Activated CD4-positive, alpha-beta memory T cell treated with anti-CD3 and anti-CD28 coated beads for 36 hours (primary cell): Measurements from ENCODE around the gene DPPA4. TPM values are rescaled to one million over a fixed set of nuclear protein-coding genes. Genes with fewer than 3 reads are reported as not detected.

ENCODE experiments used
- CTCF ChIA-PET: fragments of 350-600 bp; sonication (Branson Sonifier 250); formaldehyde crosslinking; loops from one replicate; lab custom pipeline; 2021; ENCODE audit warnings: antibody characterized with exemption, inconsistent platforms; lab: Charles Lee
- POLR2A ChIA-PET: fragments of 350-600 bp; sonication (Branson Sonifier 250); formaldehyde crosslinking; loops from one replicate; lab custom pipeline; 2021; ENCODE audit warnings: antibody characterized with exemption; lab: Charles Lee
- DNase-seq: peaks from one replicate; pipeline ENCODE4 v3.0.0-alpha.2; 2020
- H3K27ac Mint-ChIP-seq: one replicate; pipeline ENCODE4 v1.8.0; 2021; ENCODE audit warnings: mixed read lengths
- H3K27me3 Mint-ChIP-seq: one replicate; pipeline ENCODE4 v1.8.0; 2021; ENCODE audit warnings: mixed read lengths
- H3K36me3 Mint-ChIP-seq: one replicate; pipeline ENCODE4 v1.8.0; 2021; ENCODE audit warnings: mixed read lengths
- H3K4me1 Mint-ChIP-seq: one replicate; pipeline ENCODE4 v1.8.0; 2021; ENCODE audit warnings: low read depth, mixed read lengths
- H3K4me3 Mint-ChIP-seq: one replicate; pipeline ENCODE4 v1.8.0; 2021; ENCODE audit warnings: mild to moderate bottlenecking, mixed read lengths
- H3K9me3 Mint-ChIP-seq: one replicate; pipeline ENCODE4 v1.8.0; 2021; ENCODE audit warnings: mixed read lengths
- intact Hi-C: fragments of 100-400 bp; cut with micrococcal nuclease; formaldehyde crosslinking; loops from one replicate; pipeline ENCODE4 v1.15.1; 2023
- total RNA-seq, 2 experiments: library from RNA; stranded (reverse); gene quantifications; one replicate each; pipeline ENCODE4 v1.2.3, GENCODE V29; 2021

Gene DPPA4
- total RNA-seq, 2 experiments from 2014 or later: not detected

DNA sequence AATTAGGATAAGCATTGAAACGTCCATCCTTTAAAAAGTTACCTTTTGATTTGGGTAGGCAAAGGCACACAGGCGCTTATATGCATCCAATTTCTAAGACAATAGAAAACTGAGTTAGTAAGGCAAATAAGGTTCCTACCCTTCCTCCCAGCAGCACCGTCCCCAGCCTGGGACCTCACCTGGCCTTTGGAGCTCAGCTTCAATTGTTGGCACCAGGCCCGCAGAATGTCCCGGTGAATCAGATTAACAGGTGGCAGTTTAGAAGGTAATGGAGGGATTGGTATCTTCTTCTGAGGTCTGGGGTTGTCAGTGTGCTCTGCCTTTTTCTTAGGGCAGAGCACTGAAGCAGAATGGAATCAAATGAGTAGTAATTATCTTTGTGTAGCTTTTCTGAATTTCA, 5.7 kb downstream of the DPPA4 start:
- ChIA-PET POLR2A (no interaction called here), CTCF (no interaction called here)
- Mint-ChIP-seq H3K4me1 (peaks cover 4% of the 10 kb centered on the region), H3K27me3 (peaks cover 14% of the 10 kb centered on the region), H3K4me3 (no peak overlapping the region), H3K9me3 (no peaks in the 10 kb centered on the region), H3K27ac (no peak overlapping the region), H3K36me3 (no peaks in the 10 kb centered on the region)
- no peak for DNase-seq
- intact Hi-C loops: no loop called here

GRCh38 chr3:109330405-109330804, 6.9 kb downstream of the DPPA4 start:
- no peaks in the 10 kb centered on the region for H3K36me3 Mint-ChIP-seq
- CTCF ChIA-PET: no interaction called here
- H3K27me3 Mint-ChIP-seq: peaks cover 6% of the 10 kb centered on the region
- no peak overlapping the region for H3K27ac Mint-ChIP-seq
- no peak overlapping the region for H3K4me3 Mint-ChIP-seq
- intact Hi-C loops: no loop called here
- H3K4me1 Mint-ChIP-seq: no peaks in the 10 kb centered on the region
- no peaks in the 10 kb centered on the region for H3K9me3 Mint-ChIP-seq
- no peak for DNase-seq
- POLR2A ChIA-PET: no interaction called here

DNA sequence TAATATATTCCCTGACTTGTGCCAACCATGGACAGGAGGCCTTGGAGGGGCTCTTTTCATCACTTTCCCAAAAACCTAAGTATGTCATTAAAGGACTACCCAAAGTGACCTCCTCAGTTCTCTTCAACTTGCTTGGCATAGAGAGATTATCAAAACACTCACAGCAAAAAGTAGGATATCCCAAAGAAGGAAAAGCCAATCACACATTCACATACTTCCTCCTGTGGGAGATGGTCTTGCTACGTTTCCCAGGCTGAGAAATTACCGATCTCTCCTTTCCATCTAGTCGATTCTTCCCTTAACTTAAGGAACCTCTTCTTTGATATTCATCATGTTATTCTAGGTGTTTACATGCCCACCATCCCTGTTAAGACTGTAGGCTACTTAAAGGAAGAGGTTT, 9.1 kb downstream of the DPPA4 start:
- Mint-ChIP-seq H3K36me3 (no peaks in the 10 kb centered on the region), H3K4me1 (no peaks in the 10 kb centered on the region), H3K9me3 (no peaks in the 10 kb centered on the region), H3K4me3 (no peak overlapping the region), H3K27me3 (peaks cover 2% of the 10 kb centered on the region), H3K27ac (no peak overlapping the region)
- DNase-seq: no peak
- ChIA-PET CTCF (no interaction called here), POLR2A (no interaction called here)
- intact Hi-C loops: no loop called here

DNA sequence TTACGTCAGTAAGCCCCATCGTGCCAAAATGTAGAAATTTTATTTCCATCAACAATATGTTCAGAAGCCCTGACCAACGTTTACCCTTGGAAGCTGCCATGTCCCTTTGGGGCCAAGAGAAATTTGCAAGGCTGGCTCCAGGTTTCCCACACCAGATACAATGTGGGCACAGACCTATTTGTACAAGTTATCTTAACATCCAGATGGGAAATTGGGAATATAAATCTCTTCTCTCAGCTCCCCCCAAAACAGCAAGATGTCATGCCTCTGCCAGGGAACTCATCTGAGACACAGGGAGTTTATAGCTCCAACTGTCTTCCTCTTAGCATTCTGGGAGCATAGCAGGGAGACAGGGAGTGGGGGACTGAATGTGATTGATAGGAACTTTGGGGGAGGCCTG, 11.7 kb downstream of the DPPA4 start:
- no peak overlapping the region for H3K27ac Mint-ChIP-seq

DNA sequence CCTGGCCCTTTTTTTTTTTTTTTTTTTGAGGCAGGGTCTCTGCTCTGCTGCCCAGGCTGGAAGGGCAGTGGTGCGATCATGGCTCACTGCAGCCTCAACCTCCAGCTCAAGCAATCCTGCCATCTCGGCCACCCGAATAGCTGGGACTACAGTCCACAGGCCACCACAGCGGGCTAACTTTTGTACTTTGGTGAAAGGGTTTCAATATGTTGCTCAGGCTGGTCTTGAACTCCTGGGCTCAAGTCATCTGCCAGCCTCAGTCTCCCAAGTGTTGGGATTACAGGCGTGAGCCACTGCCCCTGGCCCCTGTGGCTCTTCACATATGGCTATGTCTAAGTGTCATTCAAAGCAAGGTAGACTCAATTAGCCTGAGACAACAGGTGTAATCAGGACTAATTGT, 12.2 kb downstream of the DPPA4 start:
- ChIA-PET CTCF (no interaction called here), POLR2A (no interaction called here)
- intact Hi-C loops: no loop called here
- H3K27ac Mint-ChIP-seq: no peak overlapping the region
- no peaks in the 10 kb centered on the region for H3K36me3 Mint-ChIP-seq
- H3K9me3 Mint-ChIP-seq: no peaks in the 10 kb centered on the region
- peaks cover 2% of the 10 kb centered on the region for H3K27me3 Mint-ChIP-seq
- DNase-seq: no peak
- no peak overlapping the region for H3K4me3 Mint-ChIP-seq
- H3K4me1 Mint-ChIP-seq: no peaks in the 10 kb centered on the region

More for the DNA sequence above, 11.7 kb downstream of the DPPA4 start:
- POLR2A ChIA-PET: no interaction called here
- CTCF ChIA-PET: no interaction called here
- no peak for DNase-seq
- H3K4me1 Mint-ChIP-seq: no peaks in the 10 kb centered on the region
- H3K36me3 Mint-ChIP-seq: no peaks in the 10 kb centered on the region
- no peaks in the 10 kb centered on the region for H3K9me3 Mint-ChIP-seq
- intact Hi-C loops: no loop called here
- H3K4me3 Mint-ChIP-seq: no peak overlapping the region
- peaks cover 2% of the 10 kb centered on the region for H3K27me3 Mint-ChIP-seq

DNA sequence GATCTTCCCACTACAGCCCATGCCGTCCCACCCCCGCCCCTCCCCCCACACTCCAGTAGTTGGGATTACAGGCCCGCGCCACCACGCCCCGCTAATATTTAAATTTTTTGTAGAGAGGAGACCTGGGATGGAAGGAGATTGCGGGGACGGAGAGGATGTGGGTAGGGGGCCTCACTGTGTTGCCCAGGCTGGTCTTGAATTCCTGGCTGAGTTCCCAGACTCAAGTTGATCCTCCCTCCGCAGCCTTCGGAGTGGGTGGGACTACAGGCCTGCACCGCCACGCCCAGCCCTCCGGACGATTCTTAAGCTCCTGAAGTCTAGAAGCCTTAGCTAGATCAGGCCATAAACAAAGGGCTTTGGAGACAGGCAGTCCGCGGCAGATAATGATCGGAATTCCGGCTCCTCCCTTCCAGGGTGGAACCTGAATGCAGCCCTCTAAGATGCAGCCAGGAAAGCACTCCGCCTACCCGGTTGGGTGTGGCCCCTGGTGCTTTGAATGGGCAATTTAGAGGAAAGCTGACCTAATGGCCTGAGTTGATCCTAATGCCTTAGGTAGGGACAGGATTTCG, 21.1 kb downstream of the DPPA4 start, which contains the start of gene DPPA2:
TSS of gene DPPA2 (minus strand) at position 356 of the 569 bp plus-strand sequence. CDS start 1,975 bp downstream, outside the sequence.
- ChIA-PET POLR2A (no interaction called here), CTCF (no interaction called here)
- Mint-ChIP-seq H3K4me3 (no peak within 1 kb of the TSS), H3K9me3 (no peaks in the 10 kb centered on the region), H3K4me1 (no peaks in the 10 kb centered on the region), H3K27ac (no peak within 1 kb of the TSS), H3K27me3 (no peaks in the 10 kb centered on the region), H3K36me3 (no peaks in the 10 kb centered on the region)
- intact Hi-C loops: no loop called here
- DNase-seq: no peak

- Mint-ChIP-seq H3K36me3 (no peaks in the 10 kb centered on the region), H3K27ac (no peak overlapping the region), H3K4me1 (no peaks in the 10 kb centered on the region), H3K9me3 (no peaks in the 10 kb centered on the region), H3K4me3 (no peak overlapping the region), H3K27me3 (no peaks in the 10 kb centered on the region)
- intact Hi-C loops: no loop called here
- no peak for DNase-seq
- POLR2A ChIA-PET: no interaction called here
- CTCF ChIA-PET: no interaction called here
These were observed 24.3 kb downstream of the DPPA4 start for GRCh38 chr3:109313061-109313460.

- H3K4me1 Mint-ChIP-seq: no peaks in the 10 kb centered on the region
- CTCF ChIA-PET: no interaction called here
- H3K27ac Mint-ChIP-seq: no peak overlapping the region
- H3K9me3 Mint-ChIP-seq: no peaks in the 10 kb centered on the region
- no peaks in the 10 kb centered on the region for H3K27me3 Mint-ChIP-seq
- no peak overlapping the region for H3K4me3 Mint-ChIP-seq
- no peaks in the 10 kb centered on the region for H3K36me3 Mint-ChIP-seq
- intact Hi-C loops: no loop called here
- POLR2A ChIA-PET: no interaction called here
- no peak for DNase-seq
These were observed 39.9 kb downstream of the DPPA4 start for GRCh38 chr3:109297496-109297895.

- Mint-ChIP-seq H3K4me1 (no peaks in the 10 kb centered on the region), H3K9me3 (no peaks in the 10 kb centered on the region), H3K4me3 (no peak overlapping the region), H3K27ac (no peak overlapping the region), H3K27me3 (no peaks in the 10 kb centered on the region), H3K36me3 (no peaks in the 10 kb centered on the region)
- POLR2A ChIA-PET: no interaction called here
- intact Hi-C loops: no loop called here
- DNase-seq: no peak
- CTCF ChIA-PET: no interaction called here
These were observed 53.3 kb downstream of the DPPA4 start for GRCh38 chr3:109284071-109284470.

DNA sequence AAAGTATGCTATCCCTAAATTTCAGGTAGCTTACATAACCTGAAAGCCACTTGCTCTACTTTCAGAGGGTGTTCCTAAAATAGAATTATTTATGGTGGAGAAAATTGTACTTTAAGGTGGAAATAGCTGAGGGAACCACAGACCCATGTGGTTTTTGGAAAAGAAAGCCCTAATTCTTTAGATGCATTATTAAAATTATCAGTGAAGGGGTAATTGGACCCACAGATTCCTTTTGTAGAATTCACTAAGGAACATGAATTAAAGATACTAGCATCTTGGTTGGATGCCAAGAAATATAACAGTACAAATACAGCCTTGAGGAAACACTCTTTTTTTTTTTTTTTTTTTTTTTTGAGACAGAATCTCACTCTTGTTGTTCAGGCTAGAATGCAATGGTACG, 58.8 kb downstream of the DPPA4 start:
- H3K4me1 Mint-ChIP-seq: no peaks in the 10 kb centered on the region
- intact Hi-C loops: no loop called here
- H3K27ac Mint-ChIP-seq: no peak overlapping the region
- no peaks in the 10 kb centered on the region for H3K9me3 Mint-ChIP-seq
- H3K4me3 Mint-ChIP-seq: no peak overlapping the region
- CTCF ChIA-PET: no interaction called here
- DNase-seq: no peak
- no peaks in the 10 kb centered on the region for H3K36me3 Mint-ChIP-seq
- POLR2A ChIA-PET: no interaction called here
- H3K27me3 Mint-ChIP-seq: no peaks in the 10 kb centered on the region

DNA sequence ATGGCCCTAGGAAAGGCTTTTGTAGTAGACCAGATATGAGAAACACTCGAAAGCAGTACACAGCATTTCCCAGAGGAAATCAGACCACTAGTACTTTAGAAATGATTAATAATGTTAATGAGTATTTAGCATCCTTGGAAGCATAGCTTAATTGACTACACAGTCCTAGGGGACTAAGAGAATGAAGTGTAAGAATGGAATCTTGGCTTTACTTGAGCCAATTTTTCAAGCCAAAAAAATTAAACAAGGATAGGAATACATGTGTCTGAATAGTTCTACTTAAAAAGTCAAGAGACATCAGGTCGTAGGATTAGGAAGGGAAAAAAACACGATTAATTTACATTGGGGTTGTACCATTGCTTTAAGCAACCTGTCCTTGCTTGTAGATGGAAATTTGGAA, 59.2 kb downstream of the DPPA4 start:
- H3K9me3 Mint-ChIP-seq: no peaks in the 10 kb centered on the region
- H3K27ac Mint-ChIP-seq: no peak overlapping the region
- intact Hi-C loops: no loop called here
- no peaks in the 10 kb centered on the region for H3K4me1 Mint-ChIP-seq
- no peaks in the 10 kb centered on the region for H3K27me3 Mint-ChIP-seq
- ChIA-PET CTCF (no interaction called here), POLR2A (no interaction called here)
- DNase-seq: no peak
- H3K4me3 Mint-ChIP-seq: no peak overlapping the region
- H3K36me3 Mint-ChIP-seq: no peaks in the 10 kb centered on the region
